Measurements from ENCODE around the gene MAD1L1. TPM values are rescaled to one million over a fixed set of nuclear protein-coding genes. Genes with fewer than 3 reads are reported as not detected.

Gene MAD1L1
- total RNA-seq, 1 experiment from 2014 or later, result 46.7 TPM

DNA sequence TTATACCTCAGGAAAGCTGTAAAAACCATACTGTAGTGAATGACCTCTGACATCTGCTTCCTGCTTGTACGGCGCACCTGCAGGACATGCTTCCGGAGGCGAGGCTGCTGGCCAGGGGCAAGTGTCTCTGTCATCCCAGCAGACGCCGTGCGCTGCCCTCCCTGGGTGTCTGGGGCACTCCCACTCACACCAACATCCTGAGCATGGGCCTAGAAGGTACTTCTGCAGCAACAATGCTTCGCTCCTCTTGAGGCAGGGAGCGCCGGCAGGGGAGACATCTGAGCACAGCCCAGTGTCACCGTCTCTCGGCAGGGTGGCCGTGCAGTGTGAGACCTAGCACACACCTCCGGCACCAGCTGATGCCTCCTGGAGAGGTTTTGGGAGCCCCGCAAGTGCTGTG, 269.2 kb downstream of the MAD1L1 start:
- Histone ChIP-seq H3K9me3 (ENCODE audit: low read depth, low read length, poor library complexity, severe bottlenecking) (no peaks in the 10 kb centered on the region), H3K4me1 (ENCODE audit: insufficient read depth, low read length, poor library complexity, severe bottlenecking) (no peaks in the 10 kb centered on the region), H3K36me3 (ENCODE audit: insufficient read depth, low read length, poor library complexity, severe bottlenecking) (no peaks in the 10 kb centered on the region), H3K27ac (ENCODE audit: low read depth, low read length, poor library complexity, severe bottlenecking) (no peak overlapping the region), H3K4me3 (ENCODE audit: low read depth, low read length, poor library complexity, severe bottlenecking) (no peak overlapping the region), H3K27me3 (replicated peaks; ENCODE audit: insufficient read depth, low read depth, low read length, poor library complexity) (no peaks in the 10 kb centered on the region)
- no peak for TF ChIP-seq EZH2 (IDR thresholded peaks at IDR 0.05; ENCODE audit: borderline replicate concordance, low read depth, low read length, poor library complexity, severe bottlenecking)
- TF ChIP-seq, protein P1, sequence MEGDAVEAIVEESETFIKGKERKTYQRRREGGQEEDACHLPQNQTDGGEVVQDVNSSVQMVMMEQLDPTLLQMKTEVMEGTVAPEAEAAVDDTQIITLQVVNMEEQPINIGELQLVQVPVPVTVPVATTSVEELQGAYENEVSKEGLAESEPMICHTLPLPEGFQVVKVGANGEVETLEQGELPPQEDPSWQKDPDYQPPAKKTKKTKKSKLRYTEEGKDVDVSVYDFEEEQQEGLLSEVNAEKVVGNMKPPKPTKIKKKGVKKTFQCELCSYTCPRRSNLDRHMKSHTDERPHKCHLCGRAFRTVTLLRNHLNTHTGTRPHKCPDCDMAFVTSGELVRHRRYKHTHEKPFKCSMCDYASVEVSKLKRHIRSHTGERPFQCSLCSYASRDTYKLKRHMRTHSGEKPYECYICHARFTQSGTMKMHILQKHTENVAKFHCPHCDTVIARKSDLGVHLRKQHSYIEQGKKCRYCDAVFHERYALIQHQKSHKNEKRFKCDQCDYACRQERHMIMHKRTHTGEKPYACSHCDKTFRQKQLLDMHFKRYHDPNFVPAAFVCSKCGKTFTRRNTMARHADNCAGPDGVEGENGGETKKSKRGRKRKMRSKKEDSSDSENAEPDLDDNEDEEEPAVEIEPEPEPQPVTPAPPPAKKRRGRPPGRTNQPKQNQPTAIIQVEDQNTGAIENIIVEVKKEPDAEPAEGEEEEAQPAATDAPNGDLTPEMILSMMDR (conservative IDR thresholded peaks at IDR 0.05; ENCODE audit: low read depth, low read length), result no peak
- no peak for DNase-seq (ENCODE audit: low spot score)
- intact Hi-C loops (cut with micrococcal nuclease; ENCODE audit: unreplicated experiment), result no loop called here
- ChIA-PET CTCF (no interaction called here), POLR2A (ENCODE audit: low non-redundant PET) (no interaction called here)
- BruUV-seq (replicated peaks), result no TSS peak

GRCh38 chr7:1961701-1962276, 271.0 kb downstream of the MAD1L1 start:
- POLR2A ChIA-PET (ENCODE audit: low non-redundant PET), result no interaction called here
- TF ChIP-seq, protein P1 (conservative IDR thresholded peaks at IDR 0.05; ENCODE audit: low read depth, low read length), result no peak
- no peak for TF ChIP-seq EZH2 (IDR thresholded peaks at IDR 0.05; ENCODE audit: borderline replicate concordance, low read depth, low read length, poor library complexity, severe bottlenecking)
- no peaks in the 10 kb centered on the region for H3K4me1 ChIP-seq (ENCODE audit: insufficient read depth, low read length, poor library complexity, severe bottlenecking)

GRCh38 chr7:1959305-1959704, 273.4 kb downstream of the MAD1L1 start:
- Histone ChIP-seq H3K27ac (ENCODE audit: low read depth, low read length, poor library complexity, severe bottlenecking) (no peak overlapping the region), H3K4me1 (ENCODE audit: insufficient read depth, low read length, poor library complexity, severe bottlenecking) (peaks cover 13% of the 10 kb centered on the region), H3K4me3 (ENCODE audit: low read depth, low read length, poor library complexity, severe bottlenecking) (no peak overlapping the region), H3K27me3 (replicated peaks; ENCODE audit: insufficient read depth, low read depth, low read length, poor library complexity) (no peaks in the 10 kb centered on the region), H3K9me3 (ENCODE audit: low read depth, low read length, poor library complexity, severe bottlenecking) (no peaks in the 10 kb centered on the region), H3K36me3 (ENCODE audit: insufficient read depth, low read length, poor library complexity, severe bottlenecking) (no peaks in the 10 kb centered on the region)
- TF ChIP-seq, protein P1 (conservative IDR thresholded peaks at IDR 0.05; ENCODE audit: low read depth, low read length), result no peak
- TF ChIP-seq EZH2 (IDR thresholded peaks at IDR 0.05; ENCODE audit: borderline replicate concordance, low read depth, low read length, poor library complexity, severe bottlenecking), result no peak
- CTCF ChIA-PET, result no interaction called here
- BruUV-seq (replicated peaks), result no TSS peak
- intact Hi-C loops (cut with micrococcal nuclease; ENCODE audit: unreplicated experiment), result no loop called here
- no peak for DNase-seq (ENCODE audit: low spot score)
- POLR2A ChIA-PET (ENCODE audit: low non-redundant PET), result no interaction called here

More at GRCh38 chr7:1961701-1962276, 271.0 kb downstream of the MAD1L1 start:
- H3K27ac ChIP-seq (ENCODE audit: low read depth, low read length, poor library complexity, severe bottlenecking), result no peak overlapping the region
- intact Hi-C loops (cut with micrococcal nuclease; ENCODE audit: unreplicated experiment), result no loop called here
- no TSS peak for BruUV-seq (replicated peaks)
- DNase-seq (ENCODE audit: low spot score), result no peak
- no peaks in the 10 kb centered on the region for H3K27me3 ChIP-seq (replicated peaks; ENCODE audit: insufficient read depth, low read depth, low read length, poor library complexity)
- H3K36me3 ChIP-seq (ENCODE audit: insufficient read depth, low read length, poor library complexity, severe bottlenecking), result no peaks in the 10 kb centered on the region
- no peak overlapping the region for H3K4me3 ChIP-seq (ENCODE audit: low read depth, low read length, poor library complexity, severe bottlenecking)
- no peaks in the 10 kb centered on the region for H3K9me3 ChIP-seq (ENCODE audit: low read depth, low read length, poor library complexity, severe bottlenecking)
- CTCF ChIA-PET, result no interaction called here
